Measurements from ENCODE around the gene TCF7. TPM values are rescaled to one million over a fixed set of nuclear protein-coding genes. Genes with fewer than 3 reads are reported as not detected.
A peak's percentile ranks its signal among the peaks of the same experiment; 100 is the strongest.

The TCF7 gene
- total RNA-seq, 1 experiment from 2014 or later = 18.2 TPM

- no CpG with 5 or more reads among the region's 13 CpGs for WGBS (ENCODE audit: extremely low coverage, insufficient read length, low lambda C conversion rate)
- H3K23me2 ChIP-seq (ENCODE audit: insufficient read length, low read depth, low read length, poor library complexity, severe bottlenecking) = no peaks in the 10 kb centered on the region
- H2BK15ac ChIP-seq (ENCODE audit: low read depth, low read length) = no peak overlapping the region
- Mint-ChIP-seq H3K4me1 (peaks cover under 1 to 4% of the 10 kb centered on the region in 2 experiments; a peak in 2 of 4 replicates), H3K27ac (peak overlapping the region; percentile 9 to 62 (median 61); a peak in 2 of 7 replicates), H3K9me3 (no peaks in the 10 kb centered on the region), H3K4me3 (no peak overlapping the region), H3K27me3 (ENCODE audit: low read depth) (no peaks in the 10 kb centered on the region), H3K36me3 (ENCODE audit: insufficient read depth in 1 of 3, low read depth in 3 of 3) (peaks cover 8 to 71% (median 40%) of the 10 kb centered on the region in 3 experiments; a peak in 6 of 7 replicates)
- TF ChIP-seq, protein P1, sequence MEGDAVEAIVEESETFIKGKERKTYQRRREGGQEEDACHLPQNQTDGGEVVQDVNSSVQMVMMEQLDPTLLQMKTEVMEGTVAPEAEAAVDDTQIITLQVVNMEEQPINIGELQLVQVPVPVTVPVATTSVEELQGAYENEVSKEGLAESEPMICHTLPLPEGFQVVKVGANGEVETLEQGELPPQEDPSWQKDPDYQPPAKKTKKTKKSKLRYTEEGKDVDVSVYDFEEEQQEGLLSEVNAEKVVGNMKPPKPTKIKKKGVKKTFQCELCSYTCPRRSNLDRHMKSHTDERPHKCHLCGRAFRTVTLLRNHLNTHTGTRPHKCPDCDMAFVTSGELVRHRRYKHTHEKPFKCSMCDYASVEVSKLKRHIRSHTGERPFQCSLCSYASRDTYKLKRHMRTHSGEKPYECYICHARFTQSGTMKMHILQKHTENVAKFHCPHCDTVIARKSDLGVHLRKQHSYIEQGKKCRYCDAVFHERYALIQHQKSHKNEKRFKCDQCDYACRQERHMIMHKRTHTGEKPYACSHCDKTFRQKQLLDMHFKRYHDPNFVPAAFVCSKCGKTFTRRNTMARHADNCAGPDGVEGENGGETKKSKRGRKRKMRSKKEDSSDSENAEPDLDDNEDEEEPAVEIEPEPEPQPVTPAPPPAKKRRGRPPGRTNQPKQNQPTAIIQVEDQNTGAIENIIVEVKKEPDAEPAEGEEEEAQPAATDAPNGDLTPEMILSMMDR (conservative IDR thresholded peaks at IDR 0.05) = peak; percentile 92
- H3K9me3 ChIP-seq (ENCODE audit: control insufficient read depth, low read depth, low read length) = no peaks in the 10 kb centered on the region
- H3K14ac ChIP-seq (ENCODE audit: insufficient read depth, low read length) = no peak overlapping the region
- H4K5ac ChIP-seq (ENCODE audit: insufficient read length, low read depth, low read length) = no peak overlapping the region
- H2BK20ac ChIP-seq (ENCODE audit: low read depth, low read length, poor library complexity, severe bottlenecking) = no peak overlapping the region
- H3K4ac ChIP-seq (ENCODE audit: low read depth, low read length) = no peak overlapping the region
- no peak overlapping the region for H4K91ac ChIP-seq (ENCODE audit: insufficient read length, low read depth, low read length)
- no peak overlapping the region for H2BK12ac ChIP-seq (ENCODE audit: insufficient read length, low read depth, low read length)
- no peak overlapping the region for H3K23ac ChIP-seq (ENCODE audit: insufficient read length, low read depth, low read length)
- H3K18ac ChIP-seq (ENCODE audit: insufficient read length, low read depth, low read length) = no peak overlapping the region
- no peak overlapping the region for H2BK5ac ChIP-seq (ENCODE audit: insufficient read length, low read length)
- no peaks in the 10 kb centered on the region for H3K27me3 ChIP-seq (ENCODE audit: insufficient read depth, low read length)
- H2BK120ac ChIP-seq (ENCODE audit: low read depth, low read length, poor library complexity, severe bottlenecking) = no peak overlapping the region
- H4K8ac ChIP-seq (replicated peaks; ENCODE audit: insufficient read length, low read depth, low read length) = no peak overlapping the region
- H3K79me2 ChIP-seq (ENCODE audit: insufficient read depth, low read length) = no peaks in the 10 kb centered on the region
- no peaks in the 10 kb centered on the region for H3K4me1 ChIP-seq (ENCODE audit: insufficient read depth, low read length)
- peaks cover 4% of the 10 kb centered on the region for H4K20me1 ChIP-seq (ENCODE audit: control insufficient read depth, insufficient read depth, insufficient read length)
- no peak overlapping the region for H3K56ac ChIP-seq (ENCODE audit: insufficient read length, low read depth, low read length)
- H2AFZ ChIP-seq (ENCODE audit: low read length) = no peak overlapping the region
- H3K79me1 ChIP-seq (ENCODE audit: insufficient read depth, low read depth, low read length, poor library complexity, severe bottlenecking) = peaks cover 2% of the 10 kb centered on the region
- no peak overlapping the region for H3K27ac ChIP-seq (ENCODE audit: insufficient read length, low read depth, low read length)
- no peak overlapping the region for H3T11ph ChIP-seq (ENCODE audit: low read length)
- peak; percentile 88 for DNase-seq
- H3K9ac ChIP-seq (ENCODE audit: extremely low read depth, insufficient read length, low read length) = no peak overlapping the region
- H2AK5ac ChIP-seq (ENCODE audit: insufficient read length, low read length) = no peak overlapping the region
- H3K4me2 ChIP-seq (ENCODE audit: insufficient read depth, insufficient read length, low read length) = no peak overlapping the region
These were observed 31.5 kb downstream of the TCF7 start for GRCh38 chr5:134145779-134146581.

Data from H9 (cell line).